NOMO-1 (cell line): Measurements from ENCODE around the gene GALNT17.
A peak's percentile ranks its signal among the peaks of the same experiment; 100 is the strongest.
"Not testable (repeated sequence)": the region's sequence is repeated elsewhere in the genome, so short reads cannot be mapped to it uniquely, and the experiment has no call there.

Experiments used
- DNase-seq, 2 experiments: peaks; one replicate each; lab custom pipeline; 2025; ENCODE audit not compliant: unreplicated experiment in 2 of 2; lab: John Stamatoyannopoulos, UW

The GALNT17 gene

DNA sequence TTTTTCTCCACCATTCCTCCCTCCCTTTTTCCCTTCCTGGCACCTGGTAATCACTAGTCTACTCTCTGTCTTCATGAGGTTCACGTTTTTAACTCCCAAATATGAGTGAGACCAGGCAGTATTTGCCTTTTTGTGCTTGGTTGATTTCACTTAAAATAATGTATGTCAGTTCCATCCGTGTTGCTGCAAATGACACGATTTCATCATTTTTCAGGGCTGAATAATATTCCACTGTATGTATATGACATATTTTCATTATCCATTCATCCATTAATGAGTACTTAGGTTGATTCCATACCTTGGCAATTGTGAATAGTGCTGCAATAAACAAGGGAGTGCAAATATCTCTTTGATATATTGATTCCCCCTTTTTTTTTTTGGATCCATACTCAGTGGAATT, 25.8 kb downstream of the GALNT17 start:
- DNase-seq: no peak

DNA sequence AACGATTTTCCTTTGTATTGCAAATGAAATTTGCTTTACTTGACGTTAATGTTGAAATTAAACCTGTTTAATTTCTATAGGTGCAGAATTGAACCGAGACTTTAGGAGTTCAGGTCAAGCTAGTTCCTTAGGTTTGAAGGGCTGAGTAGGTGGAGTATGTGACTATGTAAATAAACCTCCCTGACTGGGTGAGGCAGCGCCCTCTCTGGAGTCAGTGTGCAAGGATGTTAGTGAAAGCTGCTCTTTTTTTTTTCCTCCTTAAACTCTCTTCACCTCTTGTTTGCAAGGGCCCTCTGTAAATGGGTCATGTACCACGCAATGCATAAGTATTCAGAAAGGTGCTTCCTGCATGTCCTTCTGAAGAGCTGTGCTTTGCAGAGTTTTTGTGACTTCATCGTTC, 33.8 kb downstream of the GALNT17 start:
- DNase-seq: no peak

DNA sequence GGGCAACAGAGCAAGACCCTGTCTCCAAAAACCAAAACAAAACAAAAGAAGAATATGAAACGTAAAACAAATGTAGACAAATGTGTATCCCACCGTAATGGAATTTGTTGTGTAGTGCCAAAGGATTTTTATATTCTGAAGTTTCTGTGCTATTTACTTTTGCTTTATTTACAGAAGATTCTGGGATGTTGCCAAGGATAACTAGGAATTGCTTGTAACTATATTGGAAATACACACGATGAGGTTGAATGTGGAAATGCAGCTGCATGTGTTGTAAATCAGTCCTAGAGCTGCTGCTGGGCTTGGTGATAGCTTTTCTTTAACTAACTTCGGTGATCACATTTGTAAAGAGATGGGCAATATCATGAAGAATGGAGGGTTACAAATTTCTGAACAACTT, 39.5 kb downstream of the GALNT17 start:
- no peak for DNase-seq

DNA sequence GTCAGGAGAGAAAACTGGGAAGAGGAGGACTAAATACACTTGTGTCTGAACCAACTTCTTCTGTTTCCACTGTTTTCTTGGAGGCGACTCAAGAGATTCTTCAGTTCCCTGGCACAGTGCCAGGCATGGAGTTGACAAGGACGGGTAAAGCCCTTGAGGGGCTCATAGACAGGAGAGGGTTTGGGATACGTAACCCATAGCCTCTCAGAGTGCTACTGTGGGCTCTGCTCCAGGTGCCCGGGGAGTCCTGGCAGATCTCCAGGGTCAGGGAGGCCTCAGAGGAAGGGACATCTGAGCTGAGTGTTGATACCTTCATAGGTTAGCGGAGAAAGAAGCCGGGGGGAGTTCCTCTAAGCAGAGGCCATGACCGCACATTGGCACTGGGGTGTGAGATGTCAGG, 42.0 kb downstream of the GALNT17 start:
- no peak for DNase-seq

DNA sequence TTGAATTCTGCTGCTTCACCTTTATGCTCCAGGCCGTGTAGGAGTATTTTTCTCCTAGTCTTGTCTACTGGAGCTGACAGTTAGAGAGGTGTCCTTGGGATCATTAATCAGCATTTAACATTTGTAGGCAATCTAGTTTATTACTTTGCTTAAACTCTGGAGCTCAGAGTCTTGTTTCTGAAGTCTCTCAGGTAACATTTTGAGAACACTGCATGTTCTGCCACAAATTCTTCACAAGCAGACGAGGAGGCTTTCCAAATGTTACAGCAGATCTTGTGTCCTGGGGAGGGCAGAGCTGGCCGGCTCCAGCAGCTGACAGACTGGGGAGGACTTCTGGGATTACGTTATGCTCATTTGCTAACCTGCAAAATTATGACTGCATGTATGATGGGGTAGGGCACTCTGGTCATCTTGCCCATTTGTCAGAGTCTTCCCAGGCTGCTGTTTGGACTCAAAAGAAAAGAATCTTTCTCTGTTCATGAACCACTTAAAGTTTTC, 50.5 kb downstream of the GALNT17 start:
- no peak for DNase-seq

DNA sequence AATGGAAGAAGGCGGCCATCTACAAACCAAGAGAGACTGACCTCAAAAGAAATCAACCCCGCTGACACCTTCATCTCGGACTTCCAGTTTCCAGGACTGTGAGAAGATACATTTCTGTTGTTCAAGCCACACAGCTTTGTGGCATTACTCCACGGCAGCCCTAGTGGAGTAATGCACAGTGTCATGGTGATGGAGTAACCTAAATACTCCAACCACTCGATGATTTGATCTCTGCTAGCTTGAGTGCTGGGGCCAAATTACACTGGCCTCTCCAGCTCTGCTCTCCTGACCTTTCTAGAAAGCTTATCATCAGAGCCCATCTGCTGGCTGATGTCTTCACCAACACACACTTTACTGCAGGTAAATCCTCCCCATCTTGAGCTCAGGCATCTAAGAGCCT, 52.2 kb downstream of the GALNT17 start:
- no peak for DNase-seq

DNA sequence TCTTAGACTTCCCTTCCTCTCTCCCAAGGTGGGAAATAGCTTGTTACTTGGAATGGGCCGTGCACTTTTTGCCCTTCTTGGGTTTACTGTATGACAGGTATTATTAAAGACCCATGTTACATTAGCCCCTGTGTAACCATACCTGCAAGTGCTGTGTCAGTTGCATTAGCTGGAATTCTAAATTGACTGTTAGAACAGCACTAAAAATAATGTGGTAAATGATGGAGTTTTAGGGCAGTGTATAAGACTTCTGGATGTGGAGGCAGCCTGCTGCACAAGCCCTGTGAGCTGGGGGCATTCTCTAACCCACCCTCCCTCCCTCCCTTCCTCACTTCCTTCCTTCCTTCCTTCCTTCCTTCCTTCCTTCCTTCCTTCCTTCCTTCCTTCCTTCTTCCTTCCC, 52.7 kb downstream of the GALNT17 start:
- no peak for DNase-seq

DNA sequence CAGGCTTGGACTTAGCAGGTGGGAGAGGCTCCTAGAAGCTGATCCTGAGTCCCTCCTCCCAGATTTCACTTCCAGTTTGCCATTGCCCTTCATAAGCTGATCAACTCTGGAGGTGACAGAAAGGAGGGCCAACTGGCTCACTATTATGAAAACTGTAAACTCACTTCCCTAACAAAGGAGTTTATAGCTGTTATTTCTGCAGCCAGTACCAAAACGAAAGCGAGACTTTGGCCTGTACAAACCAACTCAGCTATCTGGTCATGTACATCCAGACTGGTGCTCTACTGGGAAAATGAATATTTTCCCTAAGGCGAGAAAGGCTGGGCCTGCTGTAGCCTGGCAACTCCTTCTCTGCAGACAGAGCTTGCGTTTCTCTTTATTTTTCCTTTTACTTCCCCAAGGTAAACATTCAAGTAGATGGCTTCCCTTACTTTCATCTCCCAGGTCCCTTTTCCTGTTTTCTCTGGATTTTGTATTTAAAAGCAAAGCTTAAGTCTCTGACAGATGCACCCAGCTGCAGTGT, 54.7 kb downstream of the GALNT17 start:
- DNase-seq: no peak

DNA sequence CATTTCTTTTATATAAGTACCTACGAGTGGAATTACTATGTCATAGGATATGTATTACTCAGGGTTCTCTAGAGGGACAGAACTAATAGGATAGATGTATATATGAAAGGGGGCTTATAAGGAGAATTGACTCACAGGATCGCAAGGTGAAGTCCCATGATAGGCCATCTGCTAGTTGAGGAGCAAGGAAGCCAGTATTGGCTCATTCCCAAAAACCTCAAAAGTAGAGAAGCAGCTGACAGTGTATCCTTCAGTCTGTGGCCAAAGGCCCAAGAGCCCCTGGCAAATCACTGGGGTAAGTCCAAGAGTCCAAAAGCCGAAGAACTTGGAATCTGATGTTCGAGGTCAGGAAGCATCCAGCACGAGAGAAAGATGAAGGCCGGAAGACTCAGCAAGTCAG, 59.8 kb downstream of the GALNT17 start:
- no peak for DNase-seq

DNA sequence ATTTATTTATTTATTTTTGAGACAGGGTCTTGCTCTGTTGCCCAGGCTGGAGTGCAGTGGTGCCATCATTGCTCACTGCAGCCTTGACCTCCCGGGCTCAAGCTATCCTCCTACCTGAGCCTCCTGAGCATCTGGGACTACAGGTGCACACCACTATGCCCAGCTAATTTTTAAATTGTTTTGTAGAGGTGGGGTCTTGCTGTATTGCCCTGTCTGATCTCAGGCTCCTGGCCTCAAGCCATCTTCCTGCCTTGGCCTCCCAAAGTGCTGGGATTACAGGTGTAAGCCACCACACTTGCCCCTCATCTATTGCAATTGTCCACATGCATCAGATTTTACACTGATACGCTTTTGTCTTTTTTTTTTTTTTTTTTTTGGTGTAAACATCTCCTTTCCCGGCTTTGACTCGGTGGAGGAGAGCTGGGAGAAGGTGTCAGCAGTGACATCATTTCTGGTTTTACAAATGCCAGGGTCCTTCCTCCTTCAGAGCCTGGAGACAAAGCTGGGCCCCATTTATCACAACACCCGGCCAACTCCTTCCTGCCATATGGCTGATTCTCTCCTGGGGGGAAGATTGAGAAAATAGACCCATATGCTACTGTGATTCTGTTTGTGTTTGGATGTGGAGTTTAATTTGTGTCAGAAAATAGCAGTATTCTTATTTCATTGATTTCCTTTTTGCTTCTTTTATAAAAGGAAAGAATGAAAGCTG, 61.3 kb downstream of the GALNT17 start:
- DNase-seq: no peak

DNA sequence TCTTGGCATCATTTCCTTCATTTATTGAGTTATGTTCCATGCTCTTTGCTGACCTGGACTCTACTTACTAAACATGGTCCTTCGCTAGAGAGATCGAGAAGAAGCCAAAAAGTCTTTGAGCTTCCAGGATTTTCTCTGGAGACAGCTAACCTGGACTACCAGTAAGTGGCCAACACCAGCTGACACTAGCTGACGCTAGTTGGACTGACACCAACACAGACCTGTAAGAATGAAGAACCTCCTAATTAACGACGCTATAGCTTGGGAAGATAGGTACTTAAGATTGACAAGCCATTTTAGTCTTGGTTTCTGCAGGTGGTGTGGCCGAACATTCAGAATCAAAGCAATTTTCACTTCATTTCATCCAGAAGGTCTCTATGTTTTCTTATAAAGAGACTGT, 66.4 kb downstream of the GALNT17 start:
- no peak for DNase-seq

DNA sequence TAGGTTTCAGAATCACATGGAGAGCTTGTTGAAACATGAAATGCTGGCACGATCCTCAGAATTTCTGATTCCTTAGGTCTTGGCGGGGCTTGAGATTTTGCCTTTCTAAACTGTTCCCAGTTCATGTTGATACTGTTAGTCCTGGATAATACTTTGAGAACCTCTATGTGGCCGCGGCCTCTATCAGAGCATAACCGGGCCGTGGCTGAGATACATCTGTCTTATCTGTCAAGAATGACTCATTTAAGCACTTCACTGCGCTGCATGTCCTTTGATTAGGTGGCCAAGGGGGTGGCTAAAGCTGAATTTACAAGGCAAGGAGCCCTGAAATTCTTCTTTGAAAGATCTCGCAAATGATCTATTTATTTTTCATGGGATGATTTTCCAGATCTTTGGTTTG, 66.9 kb downstream of the GALNT17 start:
- DNase-seq: no peak

DNA sequence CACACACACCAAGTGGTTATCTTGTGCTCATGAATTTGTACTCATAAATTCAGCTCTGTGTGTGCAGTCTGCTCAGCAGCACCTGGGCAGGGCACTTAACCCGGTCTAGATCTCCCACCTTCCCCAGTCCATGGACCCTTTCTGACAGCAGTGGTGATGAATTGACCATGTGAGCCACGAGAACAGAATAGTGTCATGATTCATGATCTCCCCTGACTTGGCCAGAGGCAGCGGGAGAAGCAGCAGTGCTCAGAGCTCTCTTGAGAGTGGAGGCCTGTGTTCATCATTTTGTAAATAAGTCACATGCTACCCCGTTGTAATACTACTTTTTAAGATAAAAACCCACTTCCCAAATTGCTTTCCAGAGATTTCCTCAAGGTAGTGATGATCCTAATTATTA, 74.2 kb downstream of the GALNT17 start:
- DNase-seq: no peak

DNA sequence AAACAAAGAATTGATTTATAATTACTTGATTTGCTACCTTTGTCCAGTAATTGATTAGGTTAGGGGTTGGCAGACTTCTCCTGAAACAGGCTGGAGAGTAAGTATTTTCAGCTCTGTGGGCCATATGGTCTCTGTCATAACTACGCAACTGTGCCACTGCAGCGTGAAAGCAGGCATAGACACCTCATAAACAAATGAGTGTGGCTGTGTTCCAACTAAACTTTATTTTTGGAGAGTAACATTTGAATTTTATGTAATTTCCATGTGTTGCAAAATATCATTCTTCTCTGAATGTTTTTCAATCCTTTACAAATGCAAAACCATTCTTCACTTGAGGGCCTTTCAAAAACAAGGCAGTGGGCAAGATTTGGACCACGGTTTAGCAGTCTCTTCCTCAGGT, 76.9 kb downstream of the GALNT17 start:
- no peak for DNase-seq

DNA sequence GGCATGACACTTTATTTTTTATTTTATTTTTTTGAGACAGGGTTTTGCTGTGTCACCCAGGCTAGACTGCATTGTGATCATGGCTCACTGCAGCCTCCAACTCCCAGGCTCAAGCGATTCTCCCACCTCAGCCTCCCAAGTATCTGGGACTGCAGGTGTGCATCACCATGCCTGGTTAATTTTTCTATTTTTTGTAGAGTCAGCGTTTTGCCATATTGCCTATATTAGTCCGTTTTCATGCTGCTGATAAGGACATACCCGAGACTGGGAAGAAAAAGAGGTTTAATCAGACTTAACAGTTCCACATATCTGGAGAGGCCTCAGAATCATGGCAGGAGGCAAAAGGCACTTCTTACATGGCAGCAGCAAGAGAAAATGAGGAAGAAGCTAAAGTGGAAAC, 77.5 kb downstream of the GALNT17 start:
- DNase-seq: not testable (repeated sequence)

DNA sequence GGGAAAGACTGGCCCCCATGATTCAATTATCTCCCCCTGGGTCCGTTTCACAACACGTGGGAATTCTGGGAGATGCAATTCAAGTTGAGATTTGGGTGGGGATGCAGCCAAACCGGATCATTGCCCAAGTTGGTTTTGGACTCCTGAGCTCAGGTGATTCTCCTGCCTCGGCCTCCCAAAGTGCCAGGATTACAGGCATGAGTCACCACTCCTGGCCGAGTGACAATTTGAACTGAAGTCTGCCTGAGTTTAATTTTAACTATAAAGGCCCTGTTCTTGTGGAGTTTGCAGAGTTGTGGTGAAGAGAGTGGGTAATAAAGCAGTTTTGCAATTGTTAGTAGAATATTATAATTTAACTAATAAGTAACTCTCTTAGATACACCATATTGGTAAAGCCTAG, 78.3 kb downstream of the GALNT17 start:
- no peak for DNase-seq

DNA sequence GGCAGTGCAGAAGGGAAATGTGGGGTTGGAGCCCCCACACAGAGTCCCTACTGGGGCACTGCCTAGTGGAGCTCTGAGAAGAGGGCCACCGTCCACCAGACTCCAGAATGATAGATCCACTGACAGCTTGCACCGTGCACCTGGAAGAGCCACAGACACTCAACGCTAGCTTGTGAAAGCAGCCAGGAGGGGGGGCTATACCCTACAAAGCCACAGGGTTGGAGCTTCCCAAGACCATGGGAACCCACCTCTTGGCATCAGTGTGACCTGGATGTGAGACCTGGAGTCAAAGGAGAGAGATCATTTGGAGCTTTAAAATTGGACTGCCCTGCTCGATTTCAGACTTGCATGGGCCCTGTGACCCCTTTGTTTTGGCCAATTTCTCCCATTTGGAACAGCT, 80.5 kb downstream of the GALNT17 start:
- not testable (repeated sequence) for DNase-seq

DNA sequence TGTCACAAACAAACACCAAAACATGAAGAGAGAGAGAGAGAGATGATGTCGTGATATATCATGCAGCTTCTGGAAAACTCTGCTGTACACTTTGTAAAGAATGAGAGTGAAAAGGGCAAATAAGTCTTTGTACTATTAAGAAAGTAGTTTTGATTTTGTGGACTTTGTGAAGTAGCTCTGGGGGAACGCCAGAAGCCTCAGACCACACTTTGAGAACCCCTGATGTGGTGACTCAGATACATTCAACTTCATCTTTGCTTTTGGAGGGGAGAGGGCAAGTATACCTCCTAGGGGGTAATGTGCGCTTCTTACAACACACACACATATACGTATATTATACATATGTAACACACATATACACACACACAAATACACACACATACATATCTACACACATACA, 84.3 kb downstream of the GALNT17 start:
- no peak for DNase-seq

DNA sequence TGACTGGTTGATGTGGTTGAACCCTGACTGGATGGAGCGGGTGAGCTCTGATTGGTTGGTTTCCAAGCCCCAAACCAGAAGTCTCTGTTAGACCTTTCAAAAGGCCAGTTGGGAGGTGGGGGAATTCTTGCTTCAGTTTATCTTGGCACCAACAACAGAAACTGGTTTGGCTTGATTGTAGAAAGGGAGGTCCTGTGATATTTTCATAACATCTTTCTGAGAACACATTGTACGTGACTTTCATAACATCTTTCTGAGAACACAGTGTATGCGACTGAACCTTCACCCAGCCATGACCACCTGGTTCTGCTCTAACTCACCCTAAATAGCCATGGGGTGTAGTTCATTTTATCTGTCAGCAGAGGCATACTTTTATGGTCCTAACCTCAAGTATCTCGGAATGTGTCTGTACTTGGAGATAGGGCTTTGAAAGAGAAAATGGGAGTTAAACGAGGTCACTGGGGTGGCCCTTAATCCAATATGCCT, 88.3 kb downstream of the GALNT17 start:
- DNase-seq: no peak

DNA sequence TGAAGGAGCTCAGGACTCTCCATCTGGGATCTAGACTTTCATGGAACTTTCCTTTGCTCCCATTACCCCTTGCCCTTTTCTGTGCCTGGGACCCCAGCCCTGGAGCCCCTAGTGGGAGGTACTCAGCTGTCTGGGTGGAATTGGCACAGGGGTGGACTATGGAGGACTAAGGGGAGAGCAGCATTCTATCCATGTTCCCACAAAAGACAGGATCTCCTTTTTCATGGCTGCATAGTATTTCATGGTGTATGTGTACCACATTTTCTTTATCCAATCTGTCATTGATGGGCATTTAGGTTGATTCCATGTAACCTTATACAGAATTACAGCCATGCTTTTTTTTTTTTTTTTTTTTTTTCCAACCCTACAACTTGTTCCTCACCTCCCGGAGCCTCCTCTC, 89.1 kb downstream of the GALNT17 start:
- DNase-seq: no peak

DNA sequence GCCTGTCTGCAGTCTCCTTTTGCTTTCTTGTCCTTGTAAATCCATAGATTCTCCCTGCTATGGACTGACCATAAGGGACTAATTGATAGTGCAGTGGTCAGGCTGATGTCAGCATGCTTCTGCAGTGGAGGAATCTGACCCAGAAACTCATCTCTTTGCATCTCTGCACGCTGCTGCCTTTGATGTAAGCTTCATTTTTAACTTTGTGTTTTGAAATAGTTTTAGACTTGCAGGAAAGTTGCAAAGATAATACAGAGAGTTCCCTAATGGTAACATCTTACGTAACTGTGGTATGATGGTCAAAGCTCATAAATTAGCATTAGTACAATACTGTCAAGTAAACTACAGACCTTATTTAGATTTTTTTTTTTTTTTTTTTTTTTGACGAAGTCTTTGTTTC, 89.6 kb downstream of the GALNT17 start:
- DNase-seq: peak; percentile 19 to 69

DNA sequence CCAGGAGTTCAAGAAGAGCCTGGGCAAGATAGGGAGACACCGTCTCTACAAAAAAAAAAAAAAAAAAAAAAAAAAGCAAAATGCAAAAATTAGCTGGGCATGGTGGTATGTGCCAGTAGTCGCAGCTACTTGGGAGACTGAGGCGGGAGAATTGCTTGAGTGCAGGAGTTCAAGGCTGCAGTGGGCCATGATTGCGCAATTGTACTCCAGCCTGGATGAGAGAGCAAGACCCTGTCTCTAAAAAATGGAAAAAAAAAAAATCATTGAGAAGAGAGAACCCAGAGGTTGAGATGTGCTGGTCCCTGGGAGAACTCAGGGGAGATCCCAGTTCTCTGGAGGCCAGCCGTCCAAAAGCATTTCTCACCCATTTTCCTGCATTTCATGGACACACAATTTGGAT, 95.2 kb downstream of the GALNT17 start:
- DNase-seq: no peak

DNA sequence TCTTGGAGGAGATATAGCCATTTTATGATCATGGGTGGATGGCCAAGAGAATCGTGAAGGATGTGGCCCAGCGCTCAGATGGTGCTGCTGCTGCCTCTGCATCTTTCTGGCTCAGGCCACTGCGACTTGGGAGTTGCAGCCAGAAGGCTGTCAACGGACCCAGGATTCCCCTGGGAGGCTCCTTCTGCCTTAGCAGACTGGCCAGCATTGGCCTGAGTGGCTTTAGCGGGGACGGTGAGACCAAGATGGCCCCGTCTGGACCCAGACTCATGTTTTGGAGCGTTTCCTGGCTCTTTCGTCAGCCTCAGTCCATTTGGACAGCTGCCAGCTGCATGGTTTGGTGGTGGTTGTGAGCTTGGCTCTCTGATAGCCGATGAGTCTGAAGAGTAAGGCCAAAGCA, 97.2 kb downstream of the GALNT17 start:
- DNase-seq: no peak
